Chondrocyte (in vitro differentiated cells): ENCODE data around the gene GOLGA1. TPM values are rescaled to one million over a fixed set of nuclear protein-coding genes. Genes with fewer than 3 reads are reported as not detected.
"Not testable (repeated sequence)": the region's sequence is repeated elsewhere in the genome, so short reads cannot be mapped to it uniquely, and the experiment has no call there.

Experiments
- DNase-seq: peaks from one replicate; pipeline ENCODE4 v3.0.0; 2021; ENCODE audit warnings: mixed read lengths, low spot score
- H3K27ac Mint-ChIP-seq: one replicate; pipeline ENCODE4 v1.8.0; 2021; ENCODE audit warnings: mild to moderate bottlenecking, moderate library complexity, mixed read lengths; ENCODE audit not compliant: unreplicated experiment
- H3K27me3 Mint-ChIP-seq: 2 replicates; pipeline ENCODE4 v1.8.0; 2021; ENCODE audit warnings: low read depth, mixed read lengths
- H3K36me3 Mint-ChIP-seq: 2 replicates; pipeline ENCODE4 v1.8.0; 2021; ENCODE audit warnings: low read depth, mixed read lengths
- H3K4me1 Mint-ChIP-seq: 2 replicates; pipeline ENCODE4 v1.8.0; 2021; ENCODE audit warnings: low read depth, mild to moderate bottlenecking, mixed read lengths
- H3K4me3 Mint-ChIP-seq: one replicate; pipeline ENCODE4 v1.8.0; 2021; ENCODE audit warnings: mild to moderate bottlenecking, moderate library complexity, mixed read lengths; ENCODE audit not compliant: unreplicated experiment
- H3K9me3 Mint-ChIP-seq: 2 replicates; pipeline ENCODE4 v1.8.0; 2021; ENCODE audit warnings: low read depth, mixed read lengths
- CTCF ChIP-seq: fragments of 200-600 bp; sonication (generic); IDR thresholded peaks from 2 replicates; pipeline ENCODE4 v1.5.0; 2021; ENCODE audit warnings: antibody characterized with exemption, mild to moderate bottlenecking, moderate library complexity
- total RNA-seq: library from RNA; stranded (reverse); gene quantifications from 3 replicates; pipeline ENCODE4 v1.2.1, GENCODE V29; 2021

GOLGA1 gene
- total RNA-seq, 1 donor from 2014 or later = 25.0 TPM

GRCh38 chr9:124853605-124854143 lies 87.2 kb downstream of the GOLGA1 start:
- no peaks in the 10 kb centered on the region for H3K9me3 Mint-ChIP-seq
- no peak for DNase-seq
- no peak overlapping the region for H3K27ac Mint-ChIP-seq
- H3K4me1 Mint-ChIP-seq = peaks cover 40% of the 10 kb centered on the region
- peak overlapping the region; percentile 68 for H3K4me3 Mint-ChIP-seq
- no peaks in the 10 kb centered on the region for H3K27me3 Mint-ChIP-seq
- peaks cover 3% of the 10 kb centered on the region for H3K36me3 Mint-ChIP-seq
- no peak for TF ChIP-seq CTCF

GRCh38 chr9:124852829-124853531 lies 87.9 kb downstream of the GOLGA1 start, which contains the start of gene WDR38:
Gene WDR38 (plus strand): TSS chr9:124853460. CDS start chr9:124853532, 72 bp downstream.
- no peaks in the 10 kb centered on the region for H3K27me3 Mint-ChIP-seq
- peak within 1 kb of the TSS; percentile 68 for H3K4me3 Mint-ChIP-seq
- no peaks in the 10 kb centered on the region for H3K9me3 Mint-ChIP-seq
- no peak for DNase-seq
- H3K36me3 Mint-ChIP-seq = peaks cover 3% of the 10 kb centered on the region
- peak within 1 kb of the TSS; percentile 93 for H3K27ac Mint-ChIP-seq
- peak; percentile 100 for TF ChIP-seq CTCF
- H3K4me1 Mint-ChIP-seq = peaks cover 40% of the 10 kb centered on the region

GRCh38 chr9:124852121-124852828 lies 88.6 kb downstream of the GOLGA1 start:
- Mint-ChIP-seq H3K27me3 (no peaks in the 10 kb centered on the region), H3K36me3 (no peaks in the 10 kb centered on the region), H3K27ac (peak overlapping the region; percentile 93), H3K9me3 (no peaks in the 10 kb centered on the region), H3K4me3 (peak overlapping the region; percentile 68), H3K4me1 (peaks cover 40% of the 10 kb centered on the region)
- DNase-seq = no peak
- no peak for TF ChIP-seq CTCF

- Mint-ChIP-seq H3K27ac (peak overlapping the region; percentile 91), H3K27me3 (no peaks in the 10 kb centered on the region), H3K36me3 (no peaks in the 10 kb centered on the region), H3K4me3 (no peak overlapping the region), H3K9me3 (no peaks in the 10 kb centered on the region), H3K4me1 (peaks cover 45% of the 10 kb centered on the region)
- DNase-seq = no peak
- TF ChIP-seq CTCF = no peak
Measured at GRCh38 chr9:124849801-124850200, 91.1 kb downstream of the GOLGA1 start.

- H3K4me3 Mint-ChIP-seq = no peak overlapping the region
- no peaks in the 10 kb centered on the region for H3K9me3 Mint-ChIP-seq
- H3K4me1 Mint-ChIP-seq = peaks cover 50% of the 10 kb centered on the region
- H3K27ac Mint-ChIP-seq = no peak overlapping the region
- H3K27me3 Mint-ChIP-seq = no peaks in the 10 kb centered on the region
- TF ChIP-seq CTCF = no peak
- DNase-seq = no peak
- no peaks in the 10 kb centered on the region for H3K36me3 Mint-ChIP-seq
Measured at GRCh38 chr9:124846969-124847368, 93.9 kb downstream of the GOLGA1 start.

GRCh38 chr9:124846467-124846866 lies 94.4 kb downstream of the GOLGA1 start:
- not testable (repeated sequence) for H3K27me3 Mint-ChIP-seq, DNase-seq, H3K4me3 Mint-ChIP-seq, H3K27ac Mint-ChIP-seq, H3K36me3 Mint-ChIP-seq, H3K9me3 Mint-ChIP-seq
- H3K4me1 Mint-ChIP-seq = peaks cover 45% of the 10 kb centered on the region
